BJ (cell line): Measurements from ENCODE around the gene KDM4E. TPM values are rescaled to one million over a fixed set of nuclear protein-coding genes. Genes with fewer than 3 reads are reported as not detected.
"Not testable (repeated sequence)": the region's sequence is repeated elsewhere in the genome, so short reads cannot be mapped to it uniquely, and the experiment has no call there.

Experiments used
- CTCF ChIA-PET: fragments of 350-600 bp; formaldehyde crosslinking; extraction: SDS; loops from one replicate; lab custom pipeline; 2021; ENCODE audit warnings: antibody characterized with exemption, inconsistent platforms; lab: Yijun Ruan, JAX
- POLR2A ChIA-PET: fragments of 300-600 bp; sonication (Branson Sonifier 250); formaldehyde crosslinking; extraction: SDS; loops from one replicate; lab custom pipeline; 2021; ENCODE audit warnings: antibody characterized with exemption; lab: Charles Lee
- DNase-seq: peaks from one replicate; pipeline ENCODE4 v3.0.0-alpha.2; 2011; ENCODE audit warnings: low read depth
- H3K27me3 ChIP-seq: 2 replicates; pipeline ENCODE4 v1.6.0; 2011; ENCODE audit warnings: low read length; ENCODE audit not compliant: control insufficient read depth, insufficient read depth
- H3K36me3 ChIP-seq: 2 replicates; pipeline ENCODE4 v1.5.1; 2011; ENCODE audit warnings: low read length; ENCODE audit not compliant: control insufficient read depth, insufficient read depth
- H3K4me3 ChIP-seq: 2 replicates; pipeline ENCODE4 v1.5.1; 2011; ENCODE audit warnings: low read depth, mild to moderate bottlenecking, control low read depth, low read length
- polyA plus RNA-seq: library from polyadenylated mRNA; depleted of rRNA; stranded (reverse); fragments of >200 nt; gene quantifications from 2 replicates; pipeline ENCODE4 v1.2.3, GENCODE V29; 2011
- TF ChIP-seq, protein P1 (sequence below): IDR thresholded peaks from 2 replicates; pipeline ENCODE4 v1.5.1; 2011; ENCODE audit warnings: low read depth, mild to moderate bottlenecking, control low read depth, inconsistent platforms, low read length, moderate library complexity; ENCODE audit not compliant: insufficient read depth

The KDM4E gene
- polyA plus RNA-seq, 1 experiment, result not detected

DNA sequence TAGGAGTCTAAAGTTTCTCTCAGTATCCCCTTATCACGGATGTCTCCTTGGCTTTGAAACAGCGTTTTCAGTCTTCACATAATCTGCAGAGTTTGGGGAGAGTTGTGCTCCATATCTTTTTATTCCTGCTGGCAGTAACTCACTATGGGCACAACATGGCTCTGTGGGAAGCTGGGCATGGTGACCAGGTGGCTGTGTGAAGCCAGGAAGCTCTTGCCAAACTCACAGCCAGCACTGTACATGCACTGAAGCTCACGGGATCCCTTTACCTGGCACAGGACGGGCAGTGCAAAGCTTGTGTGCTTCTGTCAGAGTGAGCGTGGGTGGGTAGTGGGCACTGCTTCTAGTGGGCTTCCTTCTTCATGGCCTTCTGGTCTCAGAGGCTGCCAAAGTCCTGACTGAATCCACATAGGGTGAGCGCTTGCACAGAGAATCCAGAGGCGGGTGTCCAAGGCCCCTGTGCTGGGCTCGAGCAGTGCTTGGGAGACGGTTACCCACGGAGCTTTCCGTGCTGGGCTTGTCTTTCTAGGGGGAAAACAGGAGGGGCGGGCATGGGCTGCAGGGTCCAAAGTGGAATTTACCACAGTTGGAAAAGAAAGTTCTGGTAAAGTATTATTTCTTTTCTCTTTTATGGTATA lies 10.8 kb upstream of the KDM4E start:
- TF ChIP-seq, protein P1, sequence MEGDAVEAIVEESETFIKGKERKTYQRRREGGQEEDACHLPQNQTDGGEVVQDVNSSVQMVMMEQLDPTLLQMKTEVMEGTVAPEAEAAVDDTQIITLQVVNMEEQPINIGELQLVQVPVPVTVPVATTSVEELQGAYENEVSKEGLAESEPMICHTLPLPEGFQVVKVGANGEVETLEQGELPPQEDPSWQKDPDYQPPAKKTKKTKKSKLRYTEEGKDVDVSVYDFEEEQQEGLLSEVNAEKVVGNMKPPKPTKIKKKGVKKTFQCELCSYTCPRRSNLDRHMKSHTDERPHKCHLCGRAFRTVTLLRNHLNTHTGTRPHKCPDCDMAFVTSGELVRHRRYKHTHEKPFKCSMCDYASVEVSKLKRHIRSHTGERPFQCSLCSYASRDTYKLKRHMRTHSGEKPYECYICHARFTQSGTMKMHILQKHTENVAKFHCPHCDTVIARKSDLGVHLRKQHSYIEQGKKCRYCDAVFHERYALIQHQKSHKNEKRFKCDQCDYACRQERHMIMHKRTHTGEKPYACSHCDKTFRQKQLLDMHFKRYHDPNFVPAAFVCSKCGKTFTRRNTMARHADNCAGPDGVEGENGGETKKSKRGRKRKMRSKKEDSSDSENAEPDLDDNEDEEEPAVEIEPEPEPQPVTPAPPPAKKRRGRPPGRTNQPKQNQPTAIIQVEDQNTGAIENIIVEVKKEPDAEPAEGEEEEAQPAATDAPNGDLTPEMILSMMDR, result no peak
- no peaks in the 10 kb centered on the region for H3K27me3 ChIP-seq
- no peaks in the 10 kb centered on the region for H3K36me3 ChIP-seq
- ChIA-PET POLR2A (no interaction called here), CTCF (no interaction called here)
- no peak for DNase-seq
- no peak overlapping the region for H3K4me3 ChIP-seq

DNA sequence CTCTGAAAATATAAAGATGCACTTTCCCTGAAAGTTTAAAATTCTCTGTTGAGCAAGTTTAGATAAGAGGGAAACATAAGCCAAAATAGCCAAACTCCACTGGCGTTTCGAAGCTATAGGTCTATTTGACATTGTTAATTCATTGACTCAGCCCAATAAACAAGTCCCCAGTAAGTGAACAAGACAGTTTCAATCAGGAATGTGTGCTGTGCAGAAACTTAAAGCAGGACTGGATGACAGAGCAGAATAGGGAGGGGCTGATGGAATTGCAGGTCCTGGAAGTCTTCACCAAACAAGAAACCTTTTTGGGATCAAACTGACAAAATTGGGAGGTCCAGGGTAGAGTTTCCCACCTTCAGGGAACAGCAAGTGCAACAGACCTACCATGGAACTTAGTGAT lies 8.9 kb upstream of the KDM4E start:
- ChIA-PET CTCF (interaction anchor here (1.0 kb wide), 1 partner anchor 40 kb away, joined by 4 read pairs; no protein-coding TSS in a partner anchor), POLR2A (no interaction called here)
- TF ChIP-seq, protein P1, result no peak
- H3K36me3 ChIP-seq, result no peaks in the 10 kb centered on the region
- no peaks in the 10 kb centered on the region for H3K27me3 ChIP-seq
- H3K4me3 ChIP-seq, result no peak overlapping the region
- no peak for DNase-seq

DNA sequence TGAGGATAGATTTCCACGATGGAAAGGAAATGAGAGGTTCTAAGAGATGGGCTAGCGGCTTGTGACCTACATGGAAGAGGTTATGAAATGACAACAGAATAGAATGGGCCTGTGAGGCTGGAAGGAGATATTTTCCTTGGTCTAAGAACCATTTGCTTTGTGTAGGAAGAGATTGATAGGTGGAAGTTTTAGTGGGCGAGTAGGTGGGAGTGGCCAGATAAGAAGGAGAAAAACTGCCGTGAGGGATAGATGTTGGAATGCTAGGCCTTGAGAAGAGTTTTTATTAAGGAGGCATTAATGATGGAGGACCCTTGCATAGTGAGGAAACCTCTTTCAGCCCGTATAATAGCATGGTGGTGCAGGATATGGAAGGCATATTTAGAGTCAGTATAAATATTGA lies 3.6 kb upstream of the KDM4E start:
- H3K4me3 ChIP-seq, POLR2A ChIA-PET, H3K27me3 ChIP-seq, H3K36me3 ChIP-seq, CTCF ChIA-PET, DNase-seq: not testable (repeated sequence)

DNA sequence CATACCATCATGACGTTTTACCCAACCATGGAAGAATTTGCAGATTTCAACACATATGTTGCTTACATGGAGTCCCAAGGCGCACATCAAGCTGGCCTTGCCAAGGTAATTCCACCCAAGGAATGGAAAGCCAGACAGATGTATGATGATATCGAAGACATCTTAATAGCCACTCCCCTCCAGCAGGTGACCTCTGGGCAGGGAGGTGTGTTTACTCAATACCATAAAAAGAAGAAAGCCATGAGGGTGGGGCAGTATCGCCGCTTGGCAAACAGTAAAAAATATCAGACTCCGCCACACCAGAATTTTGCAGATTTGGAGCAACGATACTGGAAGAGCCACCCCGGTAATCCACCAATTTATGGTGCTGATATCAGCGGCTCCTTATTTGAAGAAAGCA lies 536 bp downstream of the KDM4E start:
- H3K36me3 ChIP-seq, CTCF ChIA-PET, POLR2A ChIA-PET, H3K27me3 ChIP-seq, DNase-seq, H3K4me3 ChIP-seq: not testable (repeated sequence)

DNA sequence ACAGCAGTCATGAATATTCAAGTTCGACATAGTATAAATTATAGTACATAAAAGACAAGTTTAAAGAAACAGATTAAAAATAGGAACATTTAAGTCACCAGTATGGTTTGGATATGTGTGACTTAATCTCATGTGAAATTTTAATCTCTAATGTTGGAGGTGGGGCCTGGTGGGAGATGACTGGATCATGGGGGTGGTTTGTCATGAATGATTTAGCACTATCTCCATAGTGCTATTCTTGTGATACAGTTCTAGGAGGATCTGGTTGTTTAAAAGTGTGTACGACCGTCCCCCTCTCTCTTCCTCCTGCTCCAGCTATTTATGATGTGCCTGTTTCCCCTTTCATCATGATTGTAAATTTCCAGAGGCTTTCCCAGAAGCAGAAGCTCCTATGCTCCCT lies 3.3 kb downstream of the KDM4E start:
- TF ChIP-seq, protein P1, result no peak

DNA sequence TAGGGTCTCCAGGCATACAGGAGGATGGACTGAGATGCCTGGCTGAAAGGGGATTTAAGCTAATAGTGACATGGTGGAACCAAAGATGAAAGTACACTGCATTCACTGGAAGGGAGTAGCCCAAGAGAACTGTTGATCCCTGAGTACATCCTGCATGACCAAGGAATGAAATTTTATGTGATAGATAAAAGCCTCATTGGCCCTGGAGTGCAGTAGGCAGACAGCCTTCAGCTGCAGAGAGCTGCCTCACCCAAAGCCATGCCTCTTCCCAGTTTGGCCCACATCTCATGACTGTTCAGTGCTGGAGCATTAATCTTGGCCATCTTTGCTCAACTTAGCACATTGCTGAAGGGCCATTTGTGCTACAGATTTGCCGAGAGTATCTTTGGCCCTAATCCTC lies 8.0 kb downstream of the KDM4E start:
- Histone ChIP-seq H3K4me3 (no peak overlapping the region), H3K27me3 (no peaks in the 10 kb centered on the region), H3K36me3 (no peaks in the 10 kb centered on the region)
- ChIA-PET CTCF (no interaction called here), POLR2A (no interaction called here)
- TF ChIP-seq, protein P1, result no peak
- no peak for DNase-seq

More for the DNA sequence above, 3.3 kb downstream of the KDM4E start:
- H3K36me3 ChIP-seq, result no peaks in the 10 kb centered on the region
- H3K4me3 ChIP-seq, result no peak overlapping the region
- no peak for DNase-seq
- CTCF ChIA-PET, result interaction anchor here (0.7 kb wide), 1 partner anchor 452 kb away, joined by 3 read pairs; no protein-coding TSS in a partner anchor
- no peaks in the 10 kb centered on the region for H3K27me3 ChIP-seq
- POLR2A ChIA-PET, result no interaction called here
